LHCN-M2 (cell line): ENCODE measurements around the gene LIMS1. TPM values are rescaled to one million over a fixed set of nuclear protein-coding genes. Genes with fewer than 3 reads are reported as not detected.
"Not testable (repeated sequence)": the region's sequence is repeated elsewhere in the genome, so short reads cannot be mapped to it uniquely, and the experiment has no call there.

Experiments used
- DNase-seq: peaks from one replicate; pipeline ENCODE4 v3.0.0-alpha.2; 2012; ENCODE audit warnings: low read depth
- total RNA-seq: library from RNA; depleted of rRNA; stranded (reverse); fragments of >200 nt; gene quantifications from 2 replicates; pipeline ENCODE4 v1.2.3, GENCODE V29; 2014; rRNA removed

LIMS1 gene
- total RNA-seq, 1 experiment from 2014 or later = 198 TPM

- DNase-seq = not testable (repeated sequence)
These were observed 191.8 kb downstream of the LIMS1 start for GRCh38 chr2:108726048-108726447.

DNA sequence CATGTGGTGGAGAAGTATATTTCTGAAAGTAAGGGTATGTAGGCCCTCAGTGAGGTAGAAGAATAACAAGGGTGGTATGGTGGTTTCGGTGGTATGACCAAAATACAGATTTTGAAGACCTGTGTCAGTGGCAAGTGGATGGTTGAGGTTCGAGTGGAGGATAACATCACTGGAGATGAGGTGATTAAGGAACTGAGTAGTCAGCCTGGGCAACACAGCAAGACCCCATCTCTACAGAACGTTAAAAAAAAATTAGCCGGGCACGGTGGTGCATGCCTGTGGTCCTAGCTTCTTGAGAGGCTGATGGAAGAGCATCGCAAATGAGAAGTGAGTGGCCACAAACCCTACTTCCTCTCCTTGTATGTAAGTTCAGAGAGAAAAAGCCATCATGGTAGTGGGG lies 200.4 kb downstream of the LIMS1 start:
- DNase-seq = not testable (repeated sequence)

Other genes with a start within 250 kb of the LIMS1 start
- 0.06 TPM in 1 of 2 replicates, not detected in the other for gene SULT1C2, start 245.6 kb upstream of the LIMS1 start, total RNA-seq
- gene SULT1C4, start 156.5 kb upstream of the LIMS1 start, total RNA-seq = not detected in 2 replicates
- 11.7 and 18.0 TPM in 2 replicates for gene GCC2, start 85.3 kb upstream of the LIMS1 start, total RNA-seq
- gene RANBP2, start 185.0 kb downstream of the LIMS1 start, total RNA-seq = 65.9 and 72.3 TPM in 2 replicates